Activated B cell treated with CpG ODN at 0.5 μM for 24 hours (primary cell): ENCODE results near the gene SCARB1. TPM values are rescaled to one million over a fixed set of nuclear protein-coding genes. Genes with fewer than 3 reads are reported as not detected.
A peak's percentile ranks its signal among the peaks of the same experiment; 100 is the strongest.

ENCODE experiments used
- ATAC-seq: fragments of 200-7000 bp; cut with Tn5 transposase; one replicate; pipeline ENCODE4 v1.10.0; 2021; ENCODE audit warnings: low read depth, mild to moderate bottlenecking, moderate library complexity
- CTCF ChIA-PET: fragments of 350-600 bp; sonication (Branson Sonifier 250); formaldehyde crosslinking; loops from one replicate; lab custom pipeline; 2021; ENCODE audit warnings: antibody characterized with exemption; lab: Charles Lee
- POLR2A ChIA-PET: fragments of 350-600 bp; sonication (Branson Sonifier 250); formaldehyde crosslinking; loops from one replicate; lab custom pipeline; 2021; ENCODE audit warnings: antibody characterized with exemption; lab: Charles Lee
- DNase-seq: peaks from one replicate; pipeline ENCODE4 v3.0.0; 2022
- H3K27ac Mint-ChIP-seq: one replicate; pipeline ENCODE4 v1.8.0; 2020; ENCODE audit warnings: mixed read lengths
- H3K27me3 Mint-ChIP-seq: one replicate; pipeline ENCODE4 v1.8.0; 2021; ENCODE audit warnings: mixed read lengths
- H3K36me3 Mint-ChIP-seq: one replicate; pipeline ENCODE4 v1.8.0; 2021; ENCODE audit warnings: low read depth, mixed read lengths
- H3K4me1 Mint-ChIP-seq: one replicate; pipeline ENCODE4 v1.8.0; 2021; ENCODE audit warnings: mixed read lengths
- H3K4me3 Mint-ChIP-seq: one replicate; pipeline ENCODE4 v1.8.0; 2020; ENCODE audit warnings: mild to moderate bottlenecking, mixed read lengths
- H3K9me3 Mint-ChIP-seq: one replicate; pipeline ENCODE4 v1.8.0; 2020; ENCODE audit warnings: mixed read lengths
- intact Hi-C: fragments of 100-400 bp; cut with micrococcal nuclease; formaldehyde crosslinking; loops from one replicate; pipeline ENCODE4 v1.15.1; 2024
- total RNA-seq: library from RNA; stranded (reverse); gene quantifications from 2 replicates; pipeline ENCODE4 v1.2.3, GENCODE V29; 2022
- TF ChIP-seq, protein P1 (sequence below): fragments of 200-600 bp; IDR thresholded peaks from one replicate; pipeline ENCODE4 v1.8.0; 2022; ENCODE audit warnings: antibody characterized with exemption, mild to moderate bottlenecking

The SCARB1 gene
- total RNA-seq, 1 donor from 2014 or later, result 39.3 TPM

DNA sequence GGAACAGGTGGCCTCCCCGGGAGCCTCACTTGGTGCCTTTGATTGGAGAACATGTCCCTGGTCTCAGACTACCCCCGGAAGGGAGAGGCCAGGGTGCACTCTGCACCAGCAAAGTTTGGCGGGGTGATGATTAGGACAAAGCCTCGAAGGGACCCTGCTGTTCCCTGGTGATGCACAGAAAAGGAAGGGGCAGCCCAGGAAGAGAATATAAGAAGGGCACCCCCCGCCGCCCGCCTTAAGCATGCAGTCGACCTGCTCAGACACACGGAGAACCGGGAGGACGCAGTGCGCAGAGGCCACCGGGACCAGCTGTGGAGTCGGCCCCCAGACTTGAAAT lies 6.9 kb downstream of the SCARB1 start:
- ChIA-PET POLR2A (interaction anchor here (0.6 kb wide), 1 partner anchor 31 kb away, joined by 3 read pairs; no protein-coding TSS in a partner anchor), CTCF (no interaction called here)
- H3K4me1 Mint-ChIP-seq, result peaks cover 45% of the 10 kb centered on the region
- no peaks in the 10 kb centered on the region for H3K9me3 Mint-ChIP-seq
- TF ChIP-seq, protein P1, sequence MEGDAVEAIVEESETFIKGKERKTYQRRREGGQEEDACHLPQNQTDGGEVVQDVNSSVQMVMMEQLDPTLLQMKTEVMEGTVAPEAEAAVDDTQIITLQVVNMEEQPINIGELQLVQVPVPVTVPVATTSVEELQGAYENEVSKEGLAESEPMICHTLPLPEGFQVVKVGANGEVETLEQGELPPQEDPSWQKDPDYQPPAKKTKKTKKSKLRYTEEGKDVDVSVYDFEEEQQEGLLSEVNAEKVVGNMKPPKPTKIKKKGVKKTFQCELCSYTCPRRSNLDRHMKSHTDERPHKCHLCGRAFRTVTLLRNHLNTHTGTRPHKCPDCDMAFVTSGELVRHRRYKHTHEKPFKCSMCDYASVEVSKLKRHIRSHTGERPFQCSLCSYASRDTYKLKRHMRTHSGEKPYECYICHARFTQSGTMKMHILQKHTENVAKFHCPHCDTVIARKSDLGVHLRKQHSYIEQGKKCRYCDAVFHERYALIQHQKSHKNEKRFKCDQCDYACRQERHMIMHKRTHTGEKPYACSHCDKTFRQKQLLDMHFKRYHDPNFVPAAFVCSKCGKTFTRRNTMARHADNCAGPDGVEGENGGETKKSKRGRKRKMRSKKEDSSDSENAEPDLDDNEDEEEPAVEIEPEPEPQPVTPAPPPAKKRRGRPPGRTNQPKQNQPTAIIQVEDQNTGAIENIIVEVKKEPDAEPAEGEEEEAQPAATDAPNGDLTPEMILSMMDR, result no peak
- no peaks in the 10 kb centered on the region for H3K27me3 Mint-ChIP-seq
- DNase-seq (no peak), ATAC-seq (no peak)
- intact Hi-C loops, result no loop called here
- H3K36me3 Mint-ChIP-seq, result peaks cover 1% of the 10 kb centered on the region
- no peak overlapping the region for H3K4me3 Mint-ChIP-seq
- no peak overlapping the region for H3K27ac Mint-ChIP-seq

GRCh38 chr12:124856132-124856841 lies 7.4 kb downstream of the SCARB1 start:
- Mint-ChIP-seq H3K27me3 (no peaks in the 10 kb centered on the region), H3K27ac (no peak overlapping the region), H3K9me3 (no peaks in the 10 kb centered on the region), H3K4me1 (peaks cover 40% of the 10 kb centered on the region), H3K4me3 (no peak overlapping the region), H3K36me3 (peaks cover 1% of the 10 kb centered on the region)
- TF ChIP-seq, protein P1, result no peak
- intact Hi-C loops, result no loop called here
- no peak for DNase-seq
- peak; percentile 21 for ATAC-seq
- CTCF ChIA-PET, result no interaction called here
- POLR2A ChIA-PET, result interaction anchor here (0.6 kb wide), 1 partner anchor 31 kb away, joined by 3 read pairs; no protein-coding TSS in a partner anchor

DNA sequence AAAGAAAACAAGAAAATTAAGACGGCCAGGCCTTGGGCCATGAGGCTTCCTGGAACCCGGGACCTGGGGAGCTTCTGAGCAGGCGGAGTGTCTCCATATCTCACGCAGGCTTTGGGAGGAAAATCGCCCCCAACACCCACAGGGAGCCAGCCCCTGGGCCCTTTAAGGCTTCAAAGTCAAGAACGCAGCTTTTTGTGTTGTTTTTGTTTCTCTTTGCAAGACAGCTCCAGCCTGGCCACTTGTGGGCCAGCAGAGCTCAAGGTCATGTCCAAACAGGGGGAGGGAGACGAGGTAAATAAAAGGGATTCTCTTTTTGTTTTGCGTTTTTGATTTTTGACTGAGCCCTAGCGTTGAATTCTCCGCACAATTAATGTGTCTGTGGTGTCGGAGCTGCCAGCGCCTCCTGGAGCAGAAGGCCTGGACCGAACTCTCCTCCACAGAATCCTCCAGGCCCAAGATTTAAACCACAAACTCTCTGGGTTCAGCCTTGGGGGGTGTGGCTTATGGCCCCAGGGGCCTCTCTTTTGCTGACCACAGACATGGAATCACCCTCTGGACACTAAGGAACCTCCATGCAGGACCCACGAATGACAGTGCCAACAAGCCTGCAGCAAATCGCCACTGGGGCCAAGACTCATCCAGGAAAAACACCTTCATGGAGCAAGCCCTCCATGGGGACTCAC lies 8.2 kb downstream of the SCARB1 start:
- TF ChIP-seq, protein P1, result no peak
- H3K27ac Mint-ChIP-seq, result no peak overlapping the region
- no peaks in the 10 kb centered on the region for H3K9me3 Mint-ChIP-seq
- no peak for DNase-seq
- ChIA-PET CTCF (no interaction called here), POLR2A (no interaction called here)
- no peak for ATAC-seq
- no peaks in the 10 kb centered on the region for H3K27me3 Mint-ChIP-seq
- peaks cover 1% of the 10 kb centered on the region for H3K36me3 Mint-ChIP-seq
- intact Hi-C loops, result no loop called here
- no peak overlapping the region for H3K4me3 Mint-ChIP-seq
- peaks cover 36% of the 10 kb centered on the region for H3K4me1 Mint-ChIP-seq

- Mint-ChIP-seq H3K4me1 (peaks cover 34% of the 10 kb centered on the region), H3K36me3 (peaks cover 1% of the 10 kb centered on the region), H3K27me3 (no peaks in the 10 kb centered on the region), H3K27ac (peak overlapping the region; percentile 59), H3K9me3 (no peaks in the 10 kb centered on the region), H3K4me3 (no peak overlapping the region)
- no peak for ATAC-seq
- POLR2A ChIA-PET, result no interaction called here
- CTCF ChIA-PET, result no interaction called here
- no peak for DNase-seq
- TF ChIP-seq, protein P1, result no peak
- intact Hi-C loops, result no loop called here
These were observed 9.0 kb downstream of the SCARB1 start for GRCh38 chr12:124854637-124855184.
